Mucosa of stomach (tissue), 1 donor: Measurements from ENCODE around the gene TMEM132C.

Source experiments
- H3K27me3 ChIP-seq: one replicate; pipeline ENCODE4 v1.7.0; 2013; ENCODE audit warnings: mild to moderate bottlenecking, low read length; ENCODE audit not compliant: control insufficient read depth, insufficient read depth
- H3K36me3 ChIP-seq: one replicate; pipeline ENCODE4 v1.7.0; 2013; ENCODE audit warnings: low read length; ENCODE audit not compliant: control insufficient read depth, insufficient read depth
- H3K4me1 ChIP-seq: one replicate; pipeline ENCODE4 v1.7.0; 2013; ENCODE audit warnings: mild to moderate bottlenecking, low read length; ENCODE audit not compliant: control insufficient read depth, insufficient read depth
- H3K4me3 ChIP-seq: one replicate; pipeline ENCODE4 v1.7.0; 2013; ENCODE audit warnings: low read length
- H3K9ac ChIP-seq: one replicate; pipeline ENCODE4 v1.7.0; 2013; ENCODE audit warnings: mild to moderate bottlenecking, low read length, moderate library complexity
- H3K9me3 ChIP-seq: one replicate; pipeline ENCODE4 v1.7.0; 2013; ENCODE audit warnings: mild to moderate bottlenecking, low read length, moderate library complexity; ENCODE audit not compliant: control insufficient read depth
- donor health status: Pancreatic carcinoma.

Gene TMEM132C

GRCh38 chr12:128672428-128672827, 405.5 kb downstream of the TMEM132C start:
- Histone ChIP-seq H3K4me3 (no peak overlapping the region), H3K9ac (no peak overlapping the region), H3K27me3 (no peaks in the 10 kb centered on the region), H3K4me1 (no peaks in the 10 kb centered on the region), H3K36me3 (no peaks in the 10 kb centered on the region), H3K9me3 (no peaks in the 10 kb centered on the region)

- Histone ChIP-seq H3K4me3 (no peak overlapping the region), H3K4me1 (no peaks in the 10 kb centered on the region), H3K9me3 (no peaks in the 10 kb centered on the region), H3K36me3 (no peaks in the 10 kb centered on the region), H3K9ac (no peak overlapping the region), H3K27me3 (no peaks in the 10 kb centered on the region)
Observed at GRCh38 chr12:128672893-128673292, 405.9 kb downstream of the TMEM132C start.

- H3K9me3 ChIP-seq, result no peaks in the 10 kb centered on the region
- H3K9ac ChIP-seq, result no peak overlapping the region
- H3K4me3 ChIP-seq, result no peak overlapping the region
- no peaks in the 10 kb centered on the region for H3K27me3 ChIP-seq
- H3K36me3 ChIP-seq, result no peaks in the 10 kb centered on the region
- H3K4me1 ChIP-seq, result no peaks in the 10 kb centered on the region
Observed at GRCh38 chr12:128675576-128675975, 408.6 kb downstream of the TMEM132C start.

- no peaks in the 10 kb centered on the region for H3K4me1 ChIP-seq
- no peak overlapping the region for H3K4me3 ChIP-seq
- H3K9ac ChIP-seq, result no peak overlapping the region
- H3K9me3 ChIP-seq, result no peaks in the 10 kb centered on the region
- H3K36me3 ChIP-seq, result no peaks in the 10 kb centered on the region
- H3K27me3 ChIP-seq, result no peaks in the 10 kb centered on the region
Observed at GRCh38 chr12:128680555-128680954, 413.6 kb downstream of the TMEM132C start.

- H3K27me3 ChIP-seq, result no peaks in the 10 kb centered on the region
- no peaks in the 10 kb centered on the region for H3K4me1 ChIP-seq
- H3K9ac ChIP-seq, result no peak overlapping the region
- H3K4me3 ChIP-seq, result no peak overlapping the region
- no peaks in the 10 kb centered on the region for H3K36me3 ChIP-seq
- H3K9me3 ChIP-seq, result no peaks in the 10 kb centered on the region
Observed at GRCh38 chr12:128682548-128683275, 415.7 kb downstream of the TMEM132C start.

DNA sequence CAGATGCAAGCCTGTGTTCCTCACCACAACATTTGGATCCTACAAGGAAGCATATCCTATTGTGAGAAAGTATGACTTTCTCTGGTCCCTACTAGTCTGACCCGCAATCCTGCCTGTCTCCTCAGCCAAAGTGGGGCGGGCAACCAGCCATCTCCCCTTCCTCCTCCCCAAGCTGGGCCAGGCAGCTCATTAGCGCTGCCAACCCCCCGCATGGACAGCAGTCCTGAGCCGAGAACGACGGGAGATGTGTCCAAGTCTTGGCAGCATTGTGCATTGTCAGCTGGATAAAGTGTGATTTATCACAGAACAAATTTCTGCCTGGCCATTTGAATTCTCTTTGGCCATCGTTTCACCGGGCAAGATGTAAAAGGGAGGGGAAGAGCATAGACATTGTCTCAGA, 417.4 kb downstream of the TMEM132C start:
- no peak overlapping the region for H3K4me3 ChIP-seq
- H3K9me3 ChIP-seq, result no peaks in the 10 kb centered on the region
- no peaks in the 10 kb centered on the region for H3K36me3 ChIP-seq
- H3K9ac ChIP-seq, result no peak overlapping the region
- no peaks in the 10 kb centered on the region for H3K4me1 ChIP-seq
- H3K27me3 ChIP-seq, result no peaks in the 10 kb centered on the region

- Histone ChIP-seq H3K9ac (no peak overlapping the region), H3K27me3 (no peaks in the 10 kb centered on the region), H3K36me3 (no peaks in the 10 kb centered on the region), H3K9me3 (no peaks in the 10 kb centered on the region), H3K4me1 (no peaks in the 10 kb centered on the region), H3K4me3 (no peak overlapping the region)
Observed at GRCh38 chr12:128685903-128686475, 419.0 kb downstream of the TMEM132C start.

- Histone ChIP-seq H3K4me3 (no peak overlapping the region), H3K9ac (no peak overlapping the region), H3K36me3 (no peaks in the 10 kb centered on the region), H3K9me3 (no peaks in the 10 kb centered on the region), H3K27me3 (no peaks in the 10 kb centered on the region), H3K4me1 (no peaks in the 10 kb centered on the region)
Observed at GRCh38 chr12:128687851-128688250, 420.9 kb downstream of the TMEM132C start.

DNA sequence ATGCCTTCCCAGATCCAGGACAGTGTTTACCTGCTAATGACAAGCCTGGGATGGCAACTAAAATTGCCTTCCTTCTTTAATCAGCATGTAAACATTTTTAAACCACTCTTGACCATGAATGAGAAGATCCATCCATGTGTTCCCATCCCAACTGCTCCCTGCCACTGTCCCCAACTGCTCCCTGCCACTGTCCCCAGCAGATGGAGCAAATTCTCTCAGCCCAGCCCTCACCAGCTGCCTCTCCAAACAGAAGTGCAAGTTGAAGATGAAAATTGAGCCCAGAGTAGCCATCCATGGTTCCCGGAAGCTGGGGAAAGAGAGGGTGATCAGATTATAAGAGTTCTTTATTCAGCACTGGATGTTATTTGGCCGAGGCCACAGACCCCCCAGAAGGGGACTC, 423.7 kb downstream of the TMEM132C start:
- no peaks in the 10 kb centered on the region for H3K27me3 ChIP-seq
- H3K9me3 ChIP-seq, result no peaks in the 10 kb centered on the region
- H3K36me3 ChIP-seq, result no peaks in the 10 kb centered on the region
- no peaks in the 10 kb centered on the region for H3K4me1 ChIP-seq
- no peak overlapping the region for H3K4me3 ChIP-seq
- H3K9ac ChIP-seq, result no peak overlapping the region

DNA sequence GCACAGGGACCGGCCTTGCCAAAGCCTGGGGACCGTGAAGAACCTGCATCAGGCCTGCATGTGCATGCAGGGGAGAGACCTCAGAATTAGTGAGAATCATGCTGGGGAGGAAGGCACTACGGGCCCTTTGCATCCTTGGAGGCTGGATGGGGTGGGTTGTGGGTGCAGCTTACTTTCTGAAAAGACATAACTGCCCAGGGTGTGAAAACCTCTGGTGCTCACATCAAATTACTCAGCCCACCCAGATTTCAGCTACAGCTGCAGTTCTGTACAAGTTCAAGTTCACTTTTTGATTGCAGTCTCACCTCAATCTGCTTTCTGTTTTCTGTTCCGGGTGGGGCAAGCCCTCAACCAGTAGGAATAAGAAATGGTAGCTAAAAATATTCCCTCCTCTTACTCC, 426.1 kb downstream of the TMEM132C start:
- H3K27me3 ChIP-seq, result no peaks in the 10 kb centered on the region
- H3K36me3 ChIP-seq, result no peaks in the 10 kb centered on the region
- H3K9ac ChIP-seq, result no peak overlapping the region
- H3K4me1 ChIP-seq, result no peaks in the 10 kb centered on the region
- H3K4me3 ChIP-seq, result no peak overlapping the region
- no peaks in the 10 kb centered on the region for H3K9me3 ChIP-seq

GRCh38 chr12:128693771-128694170, 426.8 kb downstream of the TMEM132C start:
- no peaks in the 10 kb centered on the region for H3K27me3 ChIP-seq
- no peak overlapping the region for H3K4me3 ChIP-seq
- no peaks in the 10 kb centered on the region for H3K9me3 ChIP-seq
- H3K36me3 ChIP-seq, result no peaks in the 10 kb centered on the region
- H3K4me1 ChIP-seq, result no peaks in the 10 kb centered on the region
- H3K9ac ChIP-seq, result no peak overlapping the region

DNA sequence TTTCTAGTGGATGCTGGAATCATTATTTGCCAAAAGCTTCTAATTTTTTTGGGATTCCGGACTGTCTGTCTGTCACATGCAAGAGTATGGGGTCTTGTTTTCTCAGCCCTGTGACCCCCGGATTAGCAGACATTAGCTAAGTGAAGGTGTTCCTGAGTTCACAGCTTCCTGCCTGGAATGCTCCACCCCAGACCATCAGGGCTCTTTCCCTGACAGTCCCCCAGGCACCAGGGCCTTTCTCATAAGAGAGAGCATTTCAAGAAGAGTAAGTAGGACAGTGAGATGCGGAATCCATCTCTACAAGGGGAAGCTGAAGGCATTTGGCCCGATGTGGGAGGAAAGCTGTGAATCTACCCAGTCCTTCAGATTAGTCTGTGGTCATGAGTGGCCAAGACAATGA, 427.5 kb downstream of the TMEM132C start:
- Histone ChIP-seq H3K9me3 (no peaks in the 10 kb centered on the region), H3K4me3 (no peak overlapping the region), H3K4me1 (no peaks in the 10 kb centered on the region), H3K9ac (no peak overlapping the region), H3K27me3 (no peaks in the 10 kb centered on the region), H3K36me3 (no peaks in the 10 kb centered on the region)
